Stimulated activated CD4-positive, alpha-beta T cell treated with anti-CD3 and anti-CD28 coated beads, Interleukin-2, amount 100 ng/mL, for 4 hours (primary cell): ENCODE data around the gene DTX3L.
"Not testable (repeated sequence)": the region's sequence is repeated elsewhere in the genome, so short reads cannot be mapped to it uniquely, and the experiment has no call there.

Experiments used
- DNase-seq: peaks from one replicate; pipeline ENCODE4 v3.0.0-alpha.2; 2020; ENCODE audit warnings: low read depth

Gene DTX3L

DNA sequence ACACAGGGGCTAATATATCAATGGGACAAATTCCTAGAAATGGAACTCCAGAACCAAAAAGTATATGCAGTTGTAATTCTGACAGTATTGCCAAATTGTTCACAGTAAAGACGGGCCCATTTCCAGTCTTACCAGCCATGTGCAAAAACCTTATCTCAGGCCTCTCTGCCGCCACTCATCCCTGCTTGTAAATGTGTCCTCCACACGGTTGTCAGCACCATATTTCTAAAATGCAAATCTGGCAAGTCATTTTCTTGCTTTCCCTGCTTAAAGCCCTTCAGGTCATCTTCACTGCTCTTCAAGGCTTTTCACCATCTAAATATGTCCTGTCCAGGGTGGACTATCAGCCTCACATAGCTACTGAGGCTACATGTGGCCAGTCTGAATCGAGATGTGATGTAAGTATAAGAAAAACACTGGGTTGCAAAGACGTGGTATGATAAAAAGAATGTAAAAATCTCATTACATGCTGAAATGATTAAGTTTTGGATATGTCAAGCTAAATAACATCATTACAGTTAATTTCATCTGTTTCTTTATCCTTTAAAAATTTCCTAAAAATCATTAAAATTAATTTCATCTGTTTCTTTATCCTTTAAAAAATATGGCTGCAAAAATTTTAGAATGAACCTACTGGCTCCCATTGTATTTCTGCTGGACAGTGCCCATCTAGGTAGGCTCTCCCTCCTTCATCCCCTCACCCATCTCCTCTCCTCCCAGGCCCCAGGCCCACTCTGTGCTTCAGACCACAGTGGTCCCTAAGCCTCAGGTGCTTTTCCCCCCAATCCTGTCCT lies 1.0 kb upstream of the DTX3L start:
- DNase-seq = no peak

DNA sequence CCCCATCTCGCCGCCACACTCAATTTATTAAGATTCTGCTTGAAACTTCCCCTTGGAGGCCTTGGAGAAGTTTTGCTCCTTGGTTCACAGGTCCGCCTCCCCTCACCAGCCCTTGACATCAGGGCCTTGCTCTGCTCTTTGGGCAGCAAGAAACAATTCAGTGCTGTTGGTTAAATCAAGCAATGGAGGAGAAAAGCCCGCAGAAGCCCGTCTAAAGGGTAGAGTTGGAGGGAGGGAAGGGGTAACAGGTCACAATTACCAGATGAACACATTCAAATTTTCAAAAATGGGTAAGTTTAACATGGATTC lies 467 bp upstream of the DTX3L start:
- DNase-seq = no peak

DNA sequence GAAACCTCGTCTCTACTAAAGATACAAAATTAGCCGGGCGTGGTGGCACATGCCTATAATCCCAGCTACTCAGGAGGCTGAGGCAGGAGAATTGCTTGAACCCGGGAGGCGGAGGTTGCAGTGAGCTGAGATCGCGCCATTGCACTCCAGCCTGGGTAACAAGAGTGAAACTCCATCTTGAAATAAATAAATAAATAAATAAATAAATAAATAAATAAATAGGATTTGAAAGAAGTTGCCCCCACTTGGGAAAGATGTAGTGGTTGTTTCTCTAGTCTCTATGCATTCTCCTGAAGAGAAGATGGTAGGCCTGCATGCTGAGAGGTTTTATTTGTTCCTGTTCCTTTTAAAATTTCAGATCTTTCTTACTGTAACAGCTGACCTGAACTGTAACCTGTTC lies 4.0 kb downstream of the DTX3L start:
- not testable (repeated sequence) for DNase-seq

DNA sequence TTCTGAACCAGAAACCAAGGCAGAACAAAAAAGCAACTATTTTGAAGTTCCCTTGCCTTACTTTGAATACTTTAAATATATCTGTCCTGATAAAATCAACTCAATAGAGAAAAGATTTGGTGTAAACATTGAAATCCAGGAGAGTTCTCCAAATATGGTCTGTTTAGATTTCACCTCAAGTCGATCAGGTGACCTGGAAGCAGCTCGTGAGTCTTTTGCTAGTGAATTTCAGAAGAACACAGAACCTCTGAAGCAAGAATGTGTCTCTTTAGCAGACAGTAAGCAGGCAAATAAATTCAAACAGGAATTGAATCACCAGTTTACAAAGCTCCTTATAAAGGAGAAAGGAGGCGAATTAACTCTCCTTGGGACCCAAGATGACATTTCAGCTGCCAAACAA lies 4.6 kb downstream of the DTX3L start:
- no peak for DNase-seq

DNA sequence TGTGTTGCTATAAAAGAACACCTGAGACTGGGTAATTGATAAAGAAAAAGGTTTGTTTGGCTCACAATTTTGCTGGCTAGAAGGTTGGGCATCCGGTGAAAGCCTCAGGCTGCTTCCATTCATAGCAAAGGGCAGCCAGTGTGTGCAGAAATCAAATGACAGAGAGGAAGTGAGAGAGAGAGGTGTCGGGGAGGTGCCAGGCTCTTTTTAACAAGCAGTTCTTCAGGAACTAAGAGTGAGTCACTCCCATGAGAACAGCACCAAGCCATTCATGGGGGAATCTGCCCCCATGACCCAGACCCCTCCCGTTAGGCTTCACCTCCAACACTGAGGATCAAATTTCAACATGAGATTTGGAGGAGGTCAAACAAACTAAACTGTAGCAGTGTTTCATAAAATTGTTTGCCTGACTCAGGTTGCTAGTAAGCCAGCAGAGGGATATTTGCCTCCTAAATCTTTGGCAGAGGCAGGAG lies 8.8 kb downstream of the DTX3L start:
- no peak for DNase-seq

DNA sequence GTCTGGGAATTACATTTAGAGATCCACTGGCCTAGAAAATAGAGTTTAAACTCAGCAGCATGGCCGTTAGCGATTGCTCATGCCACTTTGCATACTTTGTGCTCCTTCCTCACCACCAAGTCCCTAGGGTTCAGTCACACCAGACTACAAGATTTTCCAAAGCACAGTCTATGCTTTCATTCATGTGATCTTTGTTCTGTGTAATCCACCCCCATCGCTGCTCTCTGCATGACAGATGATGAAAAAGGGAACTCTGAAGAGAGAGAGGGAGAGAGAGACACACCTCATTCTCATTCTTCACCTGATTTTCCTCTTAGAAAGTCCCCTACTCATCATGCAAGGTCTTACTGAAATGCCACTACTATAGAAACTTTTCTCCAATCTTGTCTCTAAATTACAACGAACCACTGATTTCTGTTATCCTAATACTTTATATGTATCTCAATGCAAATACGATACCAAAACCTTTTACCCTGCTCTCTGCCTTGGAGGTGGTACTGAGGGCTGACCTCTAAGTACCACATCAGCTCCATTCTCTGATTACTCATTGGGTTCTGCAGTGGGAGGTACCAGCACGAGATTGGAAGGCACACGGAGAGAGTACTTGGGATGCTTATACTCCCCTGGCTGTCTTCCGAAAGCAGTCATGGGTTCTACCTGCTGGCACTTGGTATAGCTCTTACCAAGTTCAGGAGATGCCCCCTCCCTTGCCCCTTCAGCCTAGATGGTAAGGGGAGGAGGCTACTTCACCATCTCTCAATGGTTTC lies 12.2 kb downstream of the DTX3L start:
- DNase-seq = no peak

DNA sequence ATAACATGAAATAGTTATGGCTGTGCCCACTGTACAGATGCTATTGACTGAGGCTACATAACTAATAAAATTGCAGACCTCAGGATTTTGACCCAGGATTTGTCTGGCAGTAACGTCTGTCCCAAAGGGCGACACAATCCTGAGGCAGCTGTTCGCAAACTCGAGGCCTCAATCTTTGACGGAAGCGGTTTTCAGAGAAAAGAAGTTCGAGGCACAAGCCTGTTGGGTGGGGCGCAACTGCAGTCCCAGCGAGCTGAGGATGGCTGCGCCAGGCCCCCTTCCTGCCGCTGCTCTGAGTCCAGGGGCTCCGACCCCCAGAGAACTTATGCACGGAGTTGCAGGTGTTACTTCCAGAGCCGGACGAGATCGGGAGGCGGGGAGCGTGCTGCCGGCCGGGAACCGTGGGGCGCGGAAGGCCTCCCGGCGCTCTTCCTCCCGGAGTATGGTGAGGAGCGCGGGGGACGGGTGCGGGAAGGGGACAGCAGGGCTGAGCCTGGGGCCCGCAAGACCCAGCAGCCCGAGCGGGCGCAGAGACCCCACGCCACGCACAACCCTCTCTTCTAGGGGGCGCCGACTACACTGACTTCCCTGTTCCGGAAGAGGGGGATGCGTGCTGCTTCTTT lies 13.4 kb downstream of the DTX3L start, which contains the start of gene PARP15:
PARP15 (plus strand) TSS at position 242 of the 623 bp plus-strand sequence; CDS start at position 260, 18 bp downstream.
- DNase-seq = no peak

DNA sequence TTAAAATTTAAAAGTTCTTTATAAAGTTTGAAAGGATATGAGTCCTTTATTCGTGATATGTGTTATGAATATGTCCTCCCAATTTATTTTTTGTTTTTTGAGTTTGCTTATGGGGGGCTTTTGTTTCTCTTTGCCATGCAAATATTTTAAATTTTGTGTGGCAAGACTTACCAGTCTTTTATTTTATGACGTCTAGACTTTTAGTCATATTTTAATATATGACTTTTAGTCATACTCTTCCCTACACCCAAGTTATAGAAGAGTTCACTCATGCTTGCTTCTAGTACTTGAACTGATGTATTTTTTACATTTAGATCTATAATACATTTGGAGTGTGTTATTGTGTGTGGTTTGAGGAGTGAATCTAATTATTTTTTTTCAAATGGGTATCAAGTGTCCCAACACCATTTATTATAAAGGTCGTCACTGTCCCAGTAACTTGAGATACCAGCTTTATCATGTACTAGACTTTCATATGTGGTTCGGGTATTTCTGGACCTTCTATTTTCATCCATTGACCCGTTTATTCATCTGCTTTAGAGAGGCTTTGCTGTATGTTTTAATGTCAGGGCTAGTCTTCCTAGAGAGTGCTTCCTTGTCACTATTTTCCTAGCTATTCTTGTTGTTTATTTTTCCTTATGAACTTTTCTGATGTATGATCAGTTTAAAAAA lies 14.1 kb downstream of the DTX3L start:
- no peak for DNase-seq

DNA sequence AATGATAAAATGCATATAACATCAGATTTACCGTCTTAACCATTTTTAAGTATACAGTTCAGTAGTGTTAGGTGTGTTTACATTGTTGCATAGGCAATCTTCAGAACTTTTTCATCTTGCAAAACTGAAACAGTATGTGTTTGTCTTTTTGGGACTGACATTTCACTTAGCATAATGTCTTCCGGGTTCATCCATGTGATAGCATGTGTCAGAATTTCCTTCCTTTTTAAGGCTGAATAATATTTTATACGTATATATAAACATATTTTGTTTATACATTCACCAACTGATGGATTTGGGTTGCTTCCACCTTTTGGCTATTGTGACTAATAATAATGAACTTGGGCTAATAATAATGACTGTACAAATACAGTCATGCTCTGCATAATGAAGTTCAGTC lies 16.3 kb downstream of the DTX3L start:
- no peak for DNase-seq

DNA sequence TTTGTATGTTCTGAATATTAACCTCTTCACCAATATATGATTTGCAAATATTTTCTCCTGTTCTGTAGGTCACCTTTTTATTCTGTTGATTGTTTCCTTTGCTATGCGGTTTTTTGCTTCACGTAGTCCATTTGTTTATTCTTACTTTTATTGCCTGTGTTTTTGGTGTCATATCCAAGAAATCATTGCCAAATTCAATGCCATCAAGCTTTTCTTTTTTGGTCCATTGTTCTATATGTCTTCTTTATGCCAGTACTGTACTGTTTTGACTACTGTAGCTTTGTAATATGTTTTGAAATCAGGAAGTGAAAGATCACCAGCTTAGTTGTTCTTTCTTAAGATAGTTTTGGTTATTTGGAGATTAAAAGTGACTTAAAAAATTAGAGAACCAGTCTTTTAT lies 17.5 kb downstream of the DTX3L start:
- no peak for DNase-seq

DNA sequence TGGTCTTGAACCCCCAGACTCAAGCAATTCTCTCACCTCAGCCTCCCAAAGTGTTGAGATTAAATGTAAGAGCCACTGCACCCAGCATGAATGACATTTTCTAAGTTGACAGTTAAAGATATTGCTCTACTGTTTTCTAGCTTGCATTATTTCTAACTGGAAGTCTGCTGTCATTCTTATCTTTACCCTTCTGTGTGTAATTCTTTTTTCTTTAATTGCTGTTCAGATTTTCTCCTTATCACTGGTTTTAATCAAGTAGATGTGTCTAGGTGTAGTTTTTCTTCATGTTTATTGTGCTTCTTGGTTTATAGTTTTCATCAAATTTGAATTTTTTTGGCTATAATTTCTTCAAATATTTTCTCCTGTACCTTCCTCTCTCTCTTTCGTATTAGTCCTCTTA lies 18.3 kb downstream of the DTX3L start:
- DNase-seq = no peak

DNA sequence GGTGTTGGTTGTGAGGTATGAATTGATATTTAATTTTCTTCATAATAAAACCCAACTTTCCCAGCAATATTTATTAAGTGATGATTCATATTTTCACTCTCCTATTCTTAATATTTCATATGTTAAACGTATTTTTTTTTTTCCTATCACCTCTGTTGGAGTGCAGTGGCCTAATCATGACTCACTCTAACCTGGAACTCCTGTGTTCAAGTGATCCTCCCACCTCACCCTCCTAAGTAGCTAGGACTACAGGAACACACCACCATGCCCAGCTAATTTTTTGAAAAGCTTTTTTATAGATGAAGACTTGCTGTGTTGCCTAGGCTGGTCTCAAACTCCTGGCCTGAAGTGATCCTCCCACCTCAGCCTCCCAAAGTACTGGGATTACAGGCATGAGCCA lies 22.0 kb downstream of the DTX3L start:
- no peak for DNase-seq

DNA sequence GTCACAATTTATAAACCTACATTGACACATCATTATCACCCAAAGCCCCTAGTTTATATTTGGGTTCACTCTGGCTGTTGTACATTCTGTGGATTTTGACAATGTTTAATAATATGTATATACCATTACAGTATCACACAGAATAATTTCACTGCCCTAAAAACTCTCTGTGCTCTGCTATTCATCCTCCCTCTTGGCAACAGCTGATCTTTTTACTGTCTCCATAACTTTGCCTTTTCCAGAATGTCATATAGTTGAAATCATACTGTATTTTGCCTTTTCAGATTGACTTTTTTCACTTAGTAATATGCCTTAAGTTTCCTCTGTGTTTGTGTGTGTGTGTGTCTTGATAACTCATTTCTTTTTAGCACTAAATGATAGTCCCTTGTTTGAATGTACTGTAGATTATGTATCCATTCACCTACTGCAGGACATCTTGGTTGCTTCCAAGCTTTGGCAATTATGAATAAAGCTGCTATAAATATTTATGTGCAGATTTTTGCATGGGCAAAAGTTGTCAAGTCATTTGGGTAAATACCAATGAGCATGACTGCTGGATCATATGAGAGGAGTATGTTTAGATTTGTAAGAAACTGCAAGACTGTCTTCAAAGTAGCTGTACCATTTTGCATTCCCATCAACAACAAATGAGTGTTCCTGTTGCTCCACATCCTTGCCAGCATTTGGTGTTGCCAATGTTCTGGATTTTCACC lies 22.8 kb downstream of the DTX3L start:
- DNase-seq = no peak

DNA sequence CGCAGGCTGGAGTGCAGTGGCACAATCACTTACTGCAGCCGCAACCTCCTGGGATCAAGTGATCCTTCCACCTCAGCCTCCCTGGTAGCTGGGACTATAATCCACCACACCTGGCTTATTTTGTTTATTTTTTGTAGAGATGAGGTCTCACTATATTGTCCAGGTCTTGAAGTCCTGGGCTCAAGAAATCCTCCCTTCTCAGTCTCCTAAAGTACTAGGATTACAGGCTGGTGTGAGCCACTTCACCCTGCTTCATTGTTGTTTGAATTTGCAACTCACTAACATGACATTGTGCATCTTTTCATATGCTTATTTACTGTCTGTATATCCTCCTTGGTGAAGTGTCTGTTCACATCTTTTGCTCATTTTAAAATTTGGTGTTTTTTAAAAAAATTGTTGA lies 23.4 kb downstream of the DTX3L start:
- DNase-seq = no peak

DNA sequence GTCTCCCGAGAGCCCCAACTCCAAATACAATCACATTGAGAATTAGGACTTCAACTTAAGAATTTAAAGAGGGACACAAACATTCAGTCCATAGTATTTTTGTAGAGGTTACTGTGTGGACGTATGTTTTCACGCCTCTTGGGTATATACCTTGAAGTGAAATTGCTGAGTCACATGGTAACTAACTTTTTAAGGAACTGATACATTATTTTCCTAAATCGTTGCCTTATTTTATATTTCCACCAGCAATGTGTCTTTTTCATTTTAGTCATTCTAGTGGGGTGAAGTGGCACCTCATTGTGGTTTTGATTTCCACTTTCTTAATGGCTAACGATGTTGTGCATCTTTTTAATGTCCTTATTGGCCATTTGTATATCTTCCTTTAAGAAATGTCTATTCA lies 25.2 kb downstream of the DTX3L start:
- DNase-seq = no peak

DNA sequence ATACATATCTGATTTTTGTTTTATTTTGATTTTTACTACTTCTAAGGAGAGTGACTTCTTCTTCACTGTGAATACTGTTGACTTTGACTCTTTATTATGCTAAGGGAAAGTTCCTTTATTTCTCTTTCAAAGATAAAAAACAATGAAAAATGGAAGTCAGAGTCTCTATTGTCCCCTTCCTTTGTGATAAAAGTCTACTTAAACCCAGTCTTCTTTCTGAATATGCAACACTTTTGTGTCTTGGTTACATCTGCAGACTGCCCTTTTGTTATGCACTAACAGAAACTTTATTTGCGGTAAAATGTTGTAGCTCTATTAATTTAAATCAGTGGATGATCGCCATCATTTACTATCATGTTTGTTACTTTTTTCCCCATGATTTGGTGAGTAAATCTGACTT lies 26.5 kb downstream of the DTX3L start:
- DNase-seq = no peak

DNA sequence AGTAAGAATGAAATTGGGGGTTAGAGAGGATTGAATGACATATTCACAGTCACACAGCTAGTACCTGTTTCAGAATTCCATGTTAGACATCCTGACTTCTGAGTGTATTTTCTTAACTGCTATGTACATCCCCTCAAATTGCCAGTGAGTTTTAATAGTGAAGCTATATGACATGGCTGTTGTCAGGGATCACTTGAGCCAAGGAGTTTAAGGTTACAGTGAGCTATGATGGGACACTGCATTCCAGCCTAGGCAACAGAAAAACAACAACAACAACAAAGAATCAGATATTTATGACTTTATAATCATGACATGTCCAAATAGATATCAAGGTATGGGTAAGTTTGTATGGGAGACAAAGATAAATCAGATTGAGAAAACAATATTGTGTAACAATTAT lies 29.9 kb downstream of the DTX3L start:
- DNase-seq = no peak

DNA sequence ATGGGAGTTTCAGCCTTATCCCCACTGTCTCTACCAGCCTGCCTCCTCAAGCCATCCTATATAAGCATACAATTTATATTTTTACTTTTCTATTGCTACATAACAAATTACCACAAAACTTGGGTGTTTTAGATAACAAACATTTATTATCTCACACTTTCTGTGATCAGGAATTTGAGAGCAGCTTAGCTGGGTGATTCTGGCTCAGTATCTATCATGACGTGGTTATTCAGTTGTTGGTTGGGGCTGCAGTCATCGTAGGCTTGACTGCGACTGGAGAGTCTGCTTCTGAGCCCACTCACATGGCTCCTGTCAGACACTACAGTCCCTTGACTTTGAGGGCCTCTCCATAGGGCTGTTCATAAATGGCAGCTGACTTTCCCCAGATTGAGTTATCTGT lies 34.0 kb downstream of the DTX3L start:
- no peak for DNase-seq

DNA sequence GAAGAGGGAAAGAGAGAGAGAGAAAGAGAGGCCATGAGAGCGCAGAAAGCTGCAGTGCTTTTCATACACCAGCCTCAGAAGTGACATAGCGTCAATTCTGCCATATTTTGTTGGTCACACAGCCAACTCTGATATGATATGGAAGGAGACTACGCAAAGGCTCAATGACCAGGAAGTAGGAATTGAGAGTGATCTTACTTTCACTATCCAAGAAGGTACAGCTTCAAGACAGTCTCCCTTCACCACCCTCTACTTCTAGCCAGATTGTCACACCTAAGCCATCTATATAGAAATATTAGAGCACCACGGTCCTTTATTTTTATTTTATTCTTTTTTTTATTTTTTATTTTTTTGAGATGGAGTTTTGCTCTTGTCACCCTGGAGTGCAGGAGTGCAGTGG lies 34.4 kb downstream of the DTX3L start:
- no peak for DNase-seq

DNA sequence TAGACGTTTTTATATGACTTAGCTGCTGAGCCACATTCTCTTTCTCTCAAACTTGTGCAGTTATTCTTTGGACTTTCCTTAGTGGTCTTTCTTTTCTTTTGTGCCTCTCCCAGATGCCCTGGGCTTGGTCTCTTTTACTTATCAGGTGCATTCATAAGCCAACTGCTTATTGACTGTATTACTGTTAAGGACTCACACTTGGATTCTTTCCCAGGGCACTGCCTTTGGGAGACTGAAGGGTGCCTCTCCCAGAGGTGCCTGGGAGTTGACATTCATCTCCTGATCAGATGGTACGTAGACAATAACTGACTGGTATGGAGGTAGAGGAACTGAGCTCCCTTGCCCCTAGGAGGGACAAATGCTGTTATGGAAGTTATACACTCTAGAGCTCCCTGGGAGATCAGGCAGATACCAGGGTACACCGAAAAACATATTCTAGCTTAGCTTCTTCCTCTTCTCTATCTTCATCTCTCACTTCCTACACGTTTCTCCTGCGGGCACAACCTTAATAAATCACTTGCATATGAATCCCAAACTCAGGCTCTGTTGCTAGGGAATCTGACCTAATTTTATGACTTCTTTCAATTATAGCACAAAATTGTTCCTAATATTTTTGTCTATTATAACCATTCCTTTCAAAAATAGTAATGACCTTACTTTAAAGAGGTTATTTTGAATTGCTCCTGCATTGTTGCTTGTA lies 38.0 kb downstream of the DTX3L start:
- DNase-seq = no peak

DNA sequence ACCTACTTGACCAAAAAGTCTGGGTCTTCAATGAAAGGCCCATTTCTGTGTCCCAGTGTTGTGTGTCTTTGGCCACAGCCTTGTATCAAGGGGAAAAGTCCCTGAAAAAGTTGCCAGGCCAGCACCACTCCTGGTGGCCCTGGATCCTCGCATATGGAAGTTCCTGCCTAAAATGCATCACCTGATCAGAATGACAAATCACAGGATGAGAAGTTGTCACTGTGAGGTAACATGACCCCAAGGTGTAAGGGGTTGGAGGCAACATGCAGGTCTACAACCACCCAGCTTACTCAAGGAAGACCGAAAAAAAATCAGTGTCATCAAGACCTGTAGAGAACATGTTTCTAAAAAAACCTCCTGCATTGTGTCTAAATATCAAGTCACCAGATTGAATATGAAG lies 38.9 kb downstream of the DTX3L start:
- no peak for DNase-seq
